Measurements from ENCODE around the gene CDH22. TPM values are rescaled to one million over a fixed set of nuclear protein-coding genes. Genes with fewer than 3 reads are reported as not detected.
A peak's percentile ranks its signal among the peaks of the same experiment; 100 is the strongest.

Gene CDH22
- total RNA-seq, 6 experiments from 2014 or later, result not detected

DNA sequence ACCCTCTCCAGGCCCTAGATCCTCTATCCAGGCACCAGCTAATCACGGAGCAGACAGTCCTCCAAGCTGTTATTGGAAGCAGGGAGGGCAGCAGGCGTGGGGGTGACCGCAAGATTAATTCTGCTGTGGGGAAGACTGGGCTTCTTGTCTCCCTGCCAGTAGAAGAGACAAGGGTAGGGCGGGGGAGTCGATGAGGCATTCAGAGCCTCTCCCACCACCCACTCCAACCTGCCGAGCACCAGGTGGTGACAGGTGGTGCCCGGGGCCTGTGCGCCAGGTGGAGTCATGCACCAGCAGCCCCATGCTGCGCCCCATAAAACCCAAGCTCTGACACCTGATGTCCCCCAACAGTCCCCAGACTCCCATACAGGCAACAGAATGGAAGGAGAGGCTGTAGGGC is 89.6 kb downstream of the CDH22 start:
- intact Hi-C loops (cut with DNase I), result no loop called here
- H3K4me3 ChIP-seq, result no peak overlapping the region
- H3K4me1 ChIP-seq, result no peaks in the 10 kb centered on the region
- no peak for ATAC-seq
- no peak overlapping the region for H3K27ac ChIP-seq
- no peaks in the 10 kb centered on the region for H3K36me3 ChIP-seq
- DNase-seq, result no peak
- WGBS (ENCODE audit: insufficient coverage, low coverage, low lambda C conversion rate, missing lambda C conversion rate), result 38% methylated on average over 6 of the region's 9 CpGs
- no peak for TF ChIP-seq POLR2A (IDR thresholded peaks at IDR 0.05)
- TF ChIP-seq, protein P1, sequence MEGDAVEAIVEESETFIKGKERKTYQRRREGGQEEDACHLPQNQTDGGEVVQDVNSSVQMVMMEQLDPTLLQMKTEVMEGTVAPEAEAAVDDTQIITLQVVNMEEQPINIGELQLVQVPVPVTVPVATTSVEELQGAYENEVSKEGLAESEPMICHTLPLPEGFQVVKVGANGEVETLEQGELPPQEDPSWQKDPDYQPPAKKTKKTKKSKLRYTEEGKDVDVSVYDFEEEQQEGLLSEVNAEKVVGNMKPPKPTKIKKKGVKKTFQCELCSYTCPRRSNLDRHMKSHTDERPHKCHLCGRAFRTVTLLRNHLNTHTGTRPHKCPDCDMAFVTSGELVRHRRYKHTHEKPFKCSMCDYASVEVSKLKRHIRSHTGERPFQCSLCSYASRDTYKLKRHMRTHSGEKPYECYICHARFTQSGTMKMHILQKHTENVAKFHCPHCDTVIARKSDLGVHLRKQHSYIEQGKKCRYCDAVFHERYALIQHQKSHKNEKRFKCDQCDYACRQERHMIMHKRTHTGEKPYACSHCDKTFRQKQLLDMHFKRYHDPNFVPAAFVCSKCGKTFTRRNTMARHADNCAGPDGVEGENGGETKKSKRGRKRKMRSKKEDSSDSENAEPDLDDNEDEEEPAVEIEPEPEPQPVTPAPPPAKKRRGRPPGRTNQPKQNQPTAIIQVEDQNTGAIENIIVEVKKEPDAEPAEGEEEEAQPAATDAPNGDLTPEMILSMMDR (IDR thresholded peaks at IDR 0.05), result no peak
- no peaks in the 10 kb centered on the region for H3K27me3 ChIP-seq
- no peaks in the 10 kb centered on the region for H3K9me3 ChIP-seq

DNA sequence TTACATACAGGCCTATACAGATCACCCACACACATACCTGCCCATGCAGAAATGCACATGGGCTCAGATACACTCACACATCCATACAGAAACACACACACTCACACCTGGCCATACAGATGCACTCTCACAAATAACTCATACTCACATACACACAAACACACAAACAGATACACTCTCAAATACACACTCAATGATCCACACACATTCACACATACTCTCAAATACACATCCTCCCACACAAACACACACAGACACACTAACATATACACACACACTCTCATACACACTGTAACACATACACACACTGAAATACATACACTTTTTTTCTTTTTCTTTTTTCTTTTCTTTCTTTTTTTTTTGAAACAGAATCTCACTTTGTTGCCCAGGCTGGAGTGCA is 90.7 kb downstream of the CDH22 start:
- DNase-seq, result no peak
- Histone ChIP-seq H3K27me3 (no peaks in the 10 kb centered on the region), H3K9me3 (no peaks in the 10 kb centered on the region), H3K36me3 (no peaks in the 10 kb centered on the region), H3K4me1 (no peaks in the 10 kb centered on the region), H3K27ac (no peak overlapping the region), H3K4me3 (no peak overlapping the region)
- no peak for TF ChIP-seq POLR2A (IDR thresholded peaks at IDR 0.05)
- TF ChIP-seq, protein P1 (IDR thresholded peaks at IDR 0.05), result no peak
- intact Hi-C loops (cut with DNase I), result no loop called here
- ATAC-seq, result no peak

DNA sequence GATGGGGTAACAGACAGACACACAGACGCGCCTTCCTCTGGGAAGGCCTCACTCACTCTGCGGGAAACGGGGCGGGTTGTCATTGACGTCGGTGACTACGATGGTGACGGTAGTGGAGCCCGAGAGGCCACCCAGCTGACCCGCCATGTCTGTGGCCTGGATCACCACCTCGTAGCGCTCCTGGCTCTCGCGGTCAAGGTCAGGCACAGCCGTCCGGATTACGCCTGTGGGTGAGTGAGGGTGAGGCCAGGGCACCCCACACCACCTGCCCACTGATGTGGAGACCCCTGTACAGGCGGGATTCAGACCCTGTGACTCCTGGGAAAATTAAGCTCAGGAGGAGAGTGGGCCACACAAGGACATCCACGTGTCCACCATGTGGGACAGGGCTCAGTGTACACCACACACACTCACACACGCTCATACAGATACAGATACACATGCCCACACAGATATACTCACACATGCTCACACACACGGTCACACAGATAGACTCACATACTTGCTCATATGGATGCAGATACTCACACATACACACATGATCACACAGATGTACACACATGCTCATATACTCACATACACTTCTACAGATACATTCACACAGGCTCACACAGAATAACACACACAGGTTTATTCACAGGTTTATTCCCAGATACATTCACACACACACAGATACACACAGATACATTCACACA is 91.4 kb downstream of the CDH22 start:
- ATAC-seq (no peak), DNase-seq (no peak)
- H3K27ac ChIP-seq, result no peak overlapping the region
- no peak for TF ChIP-seq POLR2A (IDR thresholded peaks at IDR 0.05)
- TF ChIP-seq, protein P1 (IDR thresholded peaks at IDR 0.05), result no peak
- no peaks in the 10 kb centered on the region for H3K4me1 ChIP-seq
- H3K36me3 ChIP-seq, result no peaks in the 10 kb centered on the region
- intact Hi-C loops (cut with DNase I), result no loop called here
- WGBS (ENCODE audit: insufficient coverage, low coverage, low lambda C conversion rate, missing lambda C conversion rate), result 55% methylated on average over 2 of the region's 22 CpGs
- H3K4me3 ChIP-seq, result no peak overlapping the region
- H3K27me3 ChIP-seq, result no peaks in the 10 kb centered on the region
- no peaks in the 10 kb centered on the region for H3K9me3 ChIP-seq

DNA sequence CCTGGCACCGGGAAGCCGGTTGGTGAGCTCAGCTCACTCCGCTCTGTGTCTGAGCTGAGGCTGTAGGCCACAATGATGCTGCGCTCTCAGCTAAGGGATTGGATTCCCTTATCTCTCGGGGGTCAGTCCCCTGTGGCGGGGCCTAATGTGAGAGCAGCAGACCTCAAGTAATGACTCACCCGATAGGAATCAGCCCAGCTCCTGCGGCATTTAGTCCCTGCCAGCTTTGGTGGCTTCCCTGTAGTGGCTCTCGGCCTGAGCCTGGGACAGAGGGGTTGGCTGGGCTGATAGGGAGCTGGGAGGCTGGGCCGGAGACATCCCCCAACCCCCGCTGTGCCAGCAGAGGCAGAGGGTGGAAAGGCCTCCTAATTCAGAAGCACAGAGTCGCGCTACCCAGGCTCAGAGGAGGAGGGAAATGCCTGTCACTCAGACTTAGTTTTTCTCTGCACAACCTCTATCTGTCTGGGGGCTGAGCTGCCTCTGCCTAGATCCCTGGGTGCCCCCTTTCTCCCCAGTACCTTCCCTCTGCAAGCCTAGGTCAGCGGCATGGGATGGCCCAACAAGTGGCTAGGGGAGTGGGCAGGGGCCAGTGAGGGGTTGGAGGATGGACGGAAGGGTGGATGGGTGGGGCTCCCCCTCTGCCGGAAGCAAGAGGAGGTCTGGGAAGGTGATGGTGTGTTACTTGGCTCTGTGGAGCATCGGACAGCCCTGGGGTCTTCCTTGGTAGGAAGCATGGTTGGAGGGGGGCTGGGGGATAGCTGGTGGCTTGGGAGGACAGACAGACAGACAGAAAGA is 92.2 kb downstream of the CDH22 start:
- no peaks in the 10 kb centered on the region for H3K9me3 ChIP-seq
- WGBS (ENCODE audit: insufficient coverage, low coverage, low lambda C conversion rate, missing lambda C conversion rate), result 54% methylated on average over 5 of the region's 17 CpGs
- intact Hi-C loops (cut with DNase I), result no loop called here
- DNase-seq (no peak), ATAC-seq (peak in 2 of 4 donors; percentile 24 to 34)
- no peak overlapping the region for H3K4me3 ChIP-seq
- TF ChIP-seq, protein P1 (IDR thresholded peaks at IDR 0.05), result no peak
- no peak for TF ChIP-seq POLR2A (IDR thresholded peaks at IDR 0.05)
- H3K27me3 ChIP-seq, result peaks cover 0 to 1% of the 10 kb centered on the region in 2 donors
- no peak overlapping the region for H3K27ac ChIP-seq
- no peaks in the 10 kb centered on the region for H3K36me3 ChIP-seq
- H3K4me1 ChIP-seq, result no peaks in the 10 kb centered on the region

Measured in right lobe of liver (tissue), 6 donors.